22Rv1 (cell line): Measurements from ENCODE around the gene GTPBP10.

Source experiments
- CTCF ChIP-seq: fragments of 450-650 bp; IDR thresholded peaks from 2 replicates; pipeline ENCODE4 v1.5.1; 2017; ENCODE audit warnings: mild to moderate bottlenecking
- ZFX ChIP-seq: fragments of 450-650 bp; IDR thresholded peaks from 2 replicates; pipeline ENCODE4 v1.6.1; 2017; ENCODE audit warnings: antibody characterized with exemption, borderline replicate concordance

- TF ChIP-seq CTCF (no peak), ZFX (no peak)
These were observed 37.3 kb downstream of the GTPBP10 start for GRCh38 chr7:90383861-90384260.
